HG02943 (cell line): ENCODE measurements around the gene ALDH1A1.

Experiments used
- ATAC-seq: cut with Tn5 transposase; IDR thresholded peaks from one replicate; pipeline ENCODE4 v1.9.1; 2021; ENCODE audit warnings: mild to moderate bottlenecking, low read depth, moderate library complexity; ENCODE audit not compliant: unreplicated experiment

Gene ALDH1A1

DNA sequence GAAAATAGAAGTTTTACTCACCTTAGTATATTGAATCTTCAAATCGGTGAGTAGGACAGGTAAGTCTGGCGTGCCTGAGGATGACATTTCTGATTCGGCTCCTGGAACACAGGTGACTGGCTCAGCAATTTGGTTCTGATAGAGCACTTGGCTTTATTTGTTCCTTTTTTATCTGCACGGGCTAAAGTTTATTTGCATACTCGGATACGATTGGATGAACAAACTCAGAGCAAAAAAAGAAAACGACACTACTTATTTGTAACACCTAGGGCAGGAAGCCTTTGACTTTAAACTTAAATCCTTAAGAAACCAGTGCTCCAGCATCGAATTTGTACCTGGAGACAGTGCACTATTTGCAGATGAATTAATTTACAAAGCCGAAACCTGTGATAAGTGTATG is at the start of gene ALDH1A1:
Gene ALDH1A1 (minus strand): TSS at position 140 of the 400 bp plus-strand sequence. CDS start 53 bp downstream, at position 87.
- ATAC-seq, result no peak

DNA sequence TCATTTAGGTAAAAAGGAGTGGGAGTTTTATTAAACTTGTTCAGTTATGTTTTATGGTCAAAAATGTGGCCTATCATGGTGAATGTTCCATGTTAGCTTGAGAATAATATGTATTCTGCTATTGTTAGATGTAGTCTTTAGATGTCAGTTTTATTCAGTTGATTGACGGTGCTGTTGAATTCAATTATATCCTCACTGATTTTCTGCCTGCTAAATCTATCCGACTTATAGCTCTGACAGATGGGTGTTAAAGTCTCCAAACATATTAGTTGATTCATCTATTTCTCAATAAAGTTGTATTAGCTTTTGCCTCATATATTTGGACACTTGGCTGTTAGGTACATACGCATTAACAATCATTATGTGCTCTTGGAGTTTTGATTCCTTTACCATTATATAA is 49.0 kb upstream of the ALDH1A1 start:
- ATAC-seq, result no peak

DNA sequence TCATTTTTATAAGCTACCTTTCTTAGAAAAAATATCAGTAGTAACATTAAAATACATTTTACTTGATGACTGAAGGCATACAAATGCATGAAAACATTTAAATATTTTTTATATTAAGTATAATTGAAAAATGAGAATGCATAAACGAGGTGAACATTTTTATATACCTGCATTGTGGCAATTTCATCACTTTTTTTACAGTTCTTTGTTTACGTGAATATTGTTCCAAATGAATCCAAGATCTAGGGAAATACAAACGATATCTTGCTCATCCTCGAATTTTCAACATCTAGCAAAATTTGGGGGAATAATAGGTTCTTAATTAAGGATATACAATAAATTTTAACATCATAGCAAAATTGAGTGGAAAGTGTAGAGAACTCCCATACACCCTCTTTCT is 45.5 kb upstream of the ALDH1A1 start:
- no peak for ATAC-seq

DNA sequence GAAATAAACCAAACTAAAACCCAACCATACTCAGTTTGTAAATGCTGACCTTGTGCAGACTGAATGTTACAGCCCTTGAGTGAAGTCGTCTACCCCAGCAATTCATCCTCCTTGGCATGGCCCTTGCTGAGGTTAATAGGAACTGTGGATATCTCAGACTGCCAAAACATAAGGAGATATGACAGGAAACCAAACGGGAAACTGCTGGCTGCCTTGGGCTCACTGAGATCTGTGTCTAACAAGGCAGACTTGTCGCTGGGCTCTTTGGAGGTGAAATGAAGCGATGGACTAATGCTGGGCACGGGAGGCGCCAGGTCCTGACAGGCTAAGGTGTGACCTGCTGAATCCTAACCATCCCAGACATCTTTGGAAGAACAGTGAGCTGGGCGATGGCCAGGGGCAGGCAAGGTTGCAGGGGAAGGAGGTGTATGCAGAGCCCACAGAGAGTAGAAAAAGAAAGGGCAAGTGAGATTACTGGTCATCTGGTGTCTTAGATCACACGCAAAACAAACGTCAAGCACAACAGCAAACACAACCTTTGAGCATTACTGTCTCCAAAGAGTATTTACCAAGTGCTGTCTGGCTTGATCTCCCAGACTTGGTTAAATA is 44.6 kb upstream of the ALDH1A1 start:
- no peak for ATAC-seq

DNA sequence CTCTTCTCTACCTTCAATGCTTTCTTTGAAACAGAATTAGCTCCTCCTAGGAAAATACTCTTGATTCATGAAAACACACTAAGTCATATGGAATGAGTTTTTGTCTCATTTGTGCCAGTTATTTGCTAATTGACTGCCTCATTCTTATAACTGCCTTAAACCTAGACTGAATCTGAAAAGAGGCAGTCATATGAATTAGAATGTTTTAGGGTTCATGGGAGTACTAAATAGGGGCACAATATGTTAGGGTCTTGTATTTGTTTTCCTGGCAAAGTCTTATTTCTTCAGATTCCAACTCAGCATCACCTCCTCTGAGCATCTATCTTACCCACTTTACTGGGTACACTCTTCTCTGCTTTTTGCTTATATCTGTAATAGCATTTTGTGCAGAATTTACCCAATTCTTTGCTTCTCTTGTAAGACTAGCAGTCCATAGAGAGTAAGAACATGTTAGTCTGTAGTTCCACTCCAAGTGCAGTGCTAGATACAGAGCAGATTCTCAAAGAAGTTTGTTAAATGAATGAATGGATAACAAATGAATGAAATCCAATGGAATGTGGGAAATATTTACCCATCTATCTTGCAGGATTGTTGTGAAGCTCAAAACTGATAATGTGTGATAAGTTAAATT is 43.9 kb upstream of the ALDH1A1 start:
- no peak for ATAC-seq

DNA sequence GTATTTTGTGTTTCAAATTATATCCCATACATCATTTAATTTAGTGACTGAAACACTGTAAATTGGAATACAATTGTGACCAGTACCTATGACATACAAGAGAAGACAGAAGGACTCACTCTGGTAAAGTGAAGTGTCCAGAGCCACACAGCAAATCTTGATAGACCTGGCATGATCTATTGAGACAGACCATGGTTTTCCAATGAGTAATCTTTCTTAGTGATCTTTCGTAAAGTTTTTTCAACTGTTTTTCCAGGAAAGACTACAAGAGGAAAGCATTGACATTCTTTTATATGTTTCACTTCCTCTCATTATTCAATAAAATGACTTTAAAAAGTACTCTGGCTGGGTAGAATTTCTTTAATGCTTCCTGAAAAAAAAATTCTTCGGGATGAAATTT is 43.3 kb upstream of the ALDH1A1 start:
- ATAC-seq, result no peak

DNA sequence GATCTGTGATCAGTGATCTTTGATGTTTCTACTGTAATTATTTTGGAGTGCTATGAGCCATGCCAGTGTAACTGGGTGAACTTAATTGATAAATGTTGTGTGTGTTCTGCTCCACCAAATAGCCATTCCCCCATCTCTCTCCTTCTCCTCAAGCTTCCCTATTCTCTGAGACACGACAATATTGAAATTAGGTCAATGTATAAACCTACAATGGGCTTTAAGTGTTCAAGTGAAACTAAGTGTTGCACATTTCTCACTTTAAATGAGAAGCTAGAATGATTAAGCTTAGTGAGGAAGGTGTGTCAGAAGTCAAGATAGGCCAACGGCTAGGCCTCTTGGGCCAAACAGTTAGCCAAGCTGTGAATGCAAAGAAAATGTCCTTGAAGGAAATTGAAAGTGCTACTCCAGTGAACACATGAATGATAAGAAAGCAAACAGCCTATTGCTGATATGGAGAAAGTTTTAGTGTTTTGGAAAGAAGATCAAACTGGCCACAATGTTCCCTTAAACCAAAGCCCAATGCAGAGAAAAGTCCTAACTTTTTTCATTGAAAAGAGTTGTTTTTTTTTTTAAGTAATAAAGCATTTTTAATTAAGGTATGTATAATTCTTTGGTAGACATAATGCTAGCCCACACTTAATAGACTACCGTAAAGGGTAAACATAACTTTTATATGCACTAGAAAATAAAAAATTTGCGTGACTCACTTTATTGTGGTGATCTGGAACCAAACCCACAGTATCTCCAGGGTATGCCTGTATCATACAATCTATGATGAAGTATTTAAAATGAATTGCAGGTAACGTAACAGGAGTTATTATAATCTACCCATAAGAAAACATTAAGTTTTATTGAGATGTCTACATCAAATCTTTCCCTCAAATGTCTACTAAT is 42.5 kb upstream of the ALDH1A1 start:
- no peak for ATAC-seq

DNA sequence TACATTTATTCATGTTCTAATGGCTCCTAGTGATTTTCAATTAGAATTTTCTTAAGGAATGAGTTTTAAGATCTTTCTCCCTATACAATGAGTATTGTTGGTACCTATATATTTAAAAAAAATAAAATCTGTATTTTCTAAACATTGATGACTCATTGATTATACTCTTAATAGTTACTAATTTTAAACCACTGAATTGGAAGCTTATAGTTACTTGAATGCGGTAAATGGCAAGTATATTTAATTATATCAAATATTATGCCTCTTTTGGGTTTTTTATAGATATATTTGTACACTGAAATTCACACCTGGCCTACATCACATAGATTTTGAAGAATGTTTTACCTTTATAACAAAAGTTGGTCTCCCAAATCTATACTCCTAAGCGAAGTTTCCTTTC is 38.9 kb upstream of the ALDH1A1 start:
- no peak for ATAC-seq

DNA sequence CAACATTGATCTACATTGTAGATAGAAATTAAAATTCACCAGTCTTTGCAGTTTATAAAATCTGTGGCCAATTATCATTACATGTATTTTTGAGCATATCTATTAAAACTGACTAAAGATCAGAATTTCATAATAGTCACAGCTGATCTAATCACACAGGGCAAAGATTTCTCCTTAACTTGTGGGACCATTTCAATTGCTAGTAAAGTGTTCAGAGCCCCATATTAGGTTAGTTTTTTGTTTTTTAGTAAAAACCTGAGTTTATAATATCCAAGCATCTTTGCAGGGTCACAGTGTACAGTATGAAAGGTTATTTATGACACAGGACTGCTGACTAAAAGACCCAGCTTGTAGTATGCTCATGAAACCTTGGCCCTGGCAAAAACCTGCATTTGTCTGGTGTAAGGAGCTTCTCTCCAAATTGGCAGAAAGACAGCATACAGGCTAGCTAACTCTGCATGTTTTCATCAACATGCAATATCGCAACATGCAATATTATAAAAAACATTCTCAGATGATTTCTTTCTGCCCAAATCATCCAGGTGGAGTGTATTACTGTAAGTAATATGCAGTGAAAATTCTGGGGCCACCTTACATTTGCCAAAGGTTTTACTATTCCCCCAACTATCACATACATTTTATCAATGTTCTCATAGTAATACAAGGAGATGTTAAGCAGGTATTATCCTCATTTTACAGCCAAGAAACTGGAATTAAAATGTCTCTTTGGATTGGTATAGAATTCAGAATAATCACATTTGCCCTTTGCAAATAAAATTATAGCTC is 37.7 kb upstream of the ALDH1A1 start:
- no peak for ATAC-seq

DNA sequence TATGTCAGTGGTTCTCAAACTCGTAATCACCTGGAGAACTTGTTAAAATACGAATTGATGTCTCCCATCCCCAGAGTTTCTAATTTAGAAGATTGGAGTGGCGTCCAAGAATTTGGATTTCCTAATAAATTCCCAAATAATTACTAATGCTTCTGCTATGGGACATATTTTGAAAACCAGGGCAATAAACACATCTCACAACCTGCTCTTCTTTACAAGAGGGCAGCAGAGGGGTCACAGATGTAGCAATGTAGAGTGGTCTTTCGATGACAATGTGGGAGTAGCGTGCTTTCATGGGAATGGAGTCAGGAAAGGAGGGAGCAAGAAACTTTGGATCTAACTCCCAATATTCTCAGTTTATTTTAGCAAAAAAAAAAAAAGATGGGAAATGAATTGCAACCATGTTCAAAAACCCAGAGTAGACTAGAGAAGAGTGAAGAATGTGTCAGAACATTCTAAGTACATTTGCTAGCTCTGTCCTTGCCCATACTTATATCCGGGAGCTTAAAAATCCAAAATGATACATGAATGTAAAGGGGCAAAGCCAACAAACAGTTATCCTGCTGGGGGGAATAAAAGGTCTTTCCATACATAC is 33.8 kb upstream of the ALDH1A1 start:
- ATAC-seq, result no peak

DNA sequence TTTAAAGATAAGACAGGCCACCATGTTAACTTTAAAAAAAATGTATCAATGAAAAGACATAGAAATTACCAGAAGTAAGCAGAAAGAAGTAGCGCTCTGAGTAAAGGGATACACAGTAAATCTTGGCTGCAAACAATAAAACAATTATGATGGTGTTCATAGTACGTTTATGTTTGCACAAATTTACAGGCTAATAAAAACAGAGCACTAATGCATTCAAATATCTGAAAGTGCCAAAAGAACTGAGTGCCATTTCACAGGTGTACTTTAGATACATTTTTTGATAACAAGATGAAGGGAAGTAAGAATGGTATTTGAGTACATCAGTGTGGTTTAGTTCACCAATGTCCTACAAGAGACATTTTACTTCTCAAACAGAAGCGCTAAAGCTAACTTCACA is 32.9 kb upstream of the ALDH1A1 start:
- no peak for ATAC-seq

DNA sequence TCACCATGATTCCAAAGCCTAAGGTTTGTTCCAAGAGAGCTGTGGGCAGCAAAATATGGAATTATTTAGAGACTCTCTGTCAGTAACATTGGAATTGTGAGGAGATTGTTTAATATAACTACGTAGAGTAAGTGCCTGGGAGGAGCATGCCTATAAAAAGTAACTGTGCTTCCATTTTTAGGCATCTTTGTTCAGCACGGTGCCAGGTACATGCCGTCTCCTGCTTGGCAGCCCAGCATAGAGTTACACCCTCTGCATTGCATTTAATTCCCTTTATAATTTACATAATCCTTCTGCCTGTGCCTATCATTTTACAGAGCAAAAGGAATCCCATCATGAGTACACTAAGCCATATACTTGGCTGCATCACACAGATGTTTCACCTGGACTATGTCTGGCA is 32.1 kb upstream of the ALDH1A1 start:
- no peak for ATAC-seq

DNA sequence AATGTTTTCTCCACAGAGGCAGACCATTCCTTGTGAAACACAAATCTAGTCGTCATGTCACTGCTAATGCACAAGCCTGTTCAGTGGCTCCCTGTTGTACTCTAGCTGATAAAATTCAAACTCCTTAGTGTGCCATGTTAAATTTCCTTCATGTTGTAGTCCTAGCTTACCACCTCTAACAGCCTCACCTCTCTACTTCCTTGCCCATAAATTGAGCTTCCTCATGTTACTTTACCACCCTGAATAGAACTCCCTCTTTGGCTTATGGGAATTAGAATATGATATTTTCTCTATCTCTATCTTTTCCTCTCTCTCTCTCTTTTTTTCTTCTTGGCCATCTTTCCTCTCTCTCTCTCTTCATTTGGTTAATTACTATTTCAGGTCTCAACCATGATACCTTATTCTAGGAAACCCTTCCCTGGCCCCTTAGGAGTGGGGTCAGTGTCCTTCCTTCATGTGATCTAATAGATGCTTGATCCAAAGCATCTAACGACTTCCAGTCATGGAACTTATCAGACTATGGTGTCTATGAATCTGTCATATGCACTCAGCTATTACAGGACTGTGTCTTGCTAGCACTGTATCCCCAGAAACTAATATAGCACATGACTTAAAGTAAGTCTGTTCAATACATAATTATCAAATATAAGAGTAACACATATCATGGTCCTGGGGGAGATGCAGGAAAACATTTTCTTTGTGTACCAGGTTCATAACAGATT is 31.5 kb upstream of the ALDH1A1 start:
- ATAC-seq, result no peak

DNA sequence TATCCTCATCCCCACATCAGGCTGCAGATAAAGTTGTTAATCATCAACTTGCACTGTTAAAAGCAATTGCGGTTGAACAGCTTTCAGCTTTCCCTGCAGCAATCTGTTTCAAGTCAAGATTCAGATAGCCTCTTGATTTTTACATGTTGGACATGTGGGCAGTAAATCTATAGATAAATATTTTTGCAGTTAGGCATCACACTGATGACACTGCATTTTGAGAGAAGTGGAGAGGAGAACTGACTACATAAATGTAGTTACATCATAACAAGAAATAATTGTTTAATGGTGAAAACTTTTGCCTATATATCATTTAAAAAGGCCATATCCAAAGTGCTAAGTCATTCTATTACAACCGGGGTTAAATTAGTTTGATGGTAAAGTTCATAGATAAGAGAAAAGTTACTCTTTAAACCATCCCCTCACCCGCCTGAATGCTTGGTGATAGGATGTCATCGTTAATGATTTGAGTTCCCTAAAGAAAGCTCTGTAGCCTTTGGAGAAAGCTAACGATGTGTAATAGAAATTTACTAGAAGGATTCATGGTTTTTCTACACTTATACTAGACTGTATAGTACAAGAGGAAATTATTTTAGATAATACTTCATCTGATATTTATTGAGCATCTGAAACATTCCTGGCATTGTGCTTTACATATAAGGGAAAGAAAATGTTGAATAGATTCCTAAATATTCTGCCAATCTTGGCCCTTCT is 30.8 kb upstream of the ALDH1A1 start:
- no peak for ATAC-seq

DNA sequence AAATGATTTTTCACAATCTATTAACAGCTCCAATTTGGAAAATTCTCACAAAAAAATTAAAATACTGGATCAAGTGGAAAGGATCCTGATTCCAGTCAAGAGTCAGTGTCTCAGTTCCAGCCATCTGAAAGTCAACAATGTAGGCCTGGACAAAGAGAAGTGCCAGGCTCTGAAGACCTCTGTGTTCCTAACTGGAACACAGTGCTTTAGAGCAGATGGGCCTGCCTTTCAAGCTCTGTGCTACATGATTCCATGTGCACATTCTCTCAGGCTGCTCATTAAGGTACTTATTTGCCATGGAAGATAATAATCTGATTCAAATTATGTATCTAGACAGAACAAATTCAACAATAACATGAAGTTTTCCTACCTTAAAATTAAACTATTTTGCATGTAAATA is 30.2 kb upstream of the ALDH1A1 start:
- no peak for ATAC-seq

DNA sequence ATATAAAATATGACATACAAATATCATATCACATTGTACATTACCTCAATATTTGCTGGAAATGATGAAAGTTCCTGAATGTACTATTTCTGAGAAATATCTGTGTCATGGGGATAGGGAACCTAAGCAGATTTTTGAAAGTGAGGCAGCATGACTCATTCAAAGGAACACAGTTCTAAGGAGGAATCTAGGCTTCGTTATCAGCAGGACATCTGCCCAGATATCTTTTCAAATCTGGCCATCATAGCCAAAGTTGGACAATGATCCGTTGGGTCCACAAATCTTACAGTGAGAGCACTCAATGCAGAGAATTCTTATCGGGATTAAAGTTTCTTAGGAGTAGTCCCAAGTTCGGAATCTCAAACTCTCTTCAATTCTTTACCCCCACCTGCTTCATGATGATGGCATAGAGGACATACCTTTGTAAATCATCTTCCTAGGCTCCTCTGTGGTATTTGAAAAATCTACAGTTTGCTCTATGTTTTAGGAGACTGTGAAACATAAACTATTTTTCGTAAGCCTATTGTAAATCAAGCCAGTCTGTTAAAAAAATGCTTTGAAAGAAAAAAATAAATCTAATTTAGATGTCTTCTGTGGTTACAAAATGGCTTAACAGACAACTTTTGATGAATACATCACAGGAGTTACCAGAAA is 29.4 kb upstream of the ALDH1A1 start:
- ATAC-seq, result no peak

DNA sequence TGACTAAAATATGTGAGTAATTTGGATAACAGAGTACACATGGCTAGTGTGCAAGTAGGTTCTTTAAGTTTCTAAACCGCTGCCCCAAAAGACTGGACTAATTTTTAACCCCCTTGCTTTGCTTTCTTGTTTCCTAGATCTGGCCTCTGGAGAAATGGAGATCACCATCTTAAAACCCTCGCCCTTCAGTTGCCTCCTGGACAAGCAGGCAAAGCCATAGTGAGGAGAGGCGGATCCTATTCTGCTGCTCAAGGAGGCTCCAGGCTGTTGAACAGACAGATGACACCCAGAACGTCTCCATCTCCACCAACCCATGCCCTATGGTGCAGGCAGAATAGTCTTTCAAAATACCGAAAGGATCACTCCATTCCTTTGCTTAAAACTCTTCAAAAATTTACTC is 28.6 kb upstream of the ALDH1A1 start:
- ATAC-seq, result no peak

DNA sequence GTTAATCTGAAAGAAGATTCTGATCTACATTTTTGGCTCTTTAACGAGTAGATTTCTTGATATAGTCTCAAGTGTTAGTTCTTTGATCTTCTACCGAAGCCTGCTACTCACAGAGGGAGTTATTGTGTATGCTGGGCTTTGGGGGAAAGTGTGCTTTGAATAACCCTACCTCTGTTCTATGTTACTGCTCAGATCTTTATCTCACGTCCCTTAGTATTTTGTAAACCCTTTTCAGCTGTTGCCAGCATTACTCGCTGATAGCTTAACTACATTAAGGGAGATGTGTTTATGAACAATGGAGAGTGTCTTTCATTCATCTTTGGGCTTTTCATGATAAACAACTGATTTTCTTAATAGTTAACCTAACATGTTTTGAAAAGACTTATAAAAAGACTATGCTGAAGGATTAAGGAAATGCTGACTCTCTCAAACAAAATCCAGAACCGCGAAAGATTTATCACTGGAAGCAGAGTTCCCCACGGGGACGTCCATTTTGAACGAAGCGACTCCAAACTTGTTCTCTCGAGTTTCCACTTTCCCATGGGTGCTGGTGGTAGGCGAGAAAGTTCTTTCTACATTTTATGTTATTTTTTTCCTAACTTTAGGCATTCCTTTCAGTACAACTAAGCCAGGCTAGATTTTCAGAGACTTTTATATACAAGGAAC is 27.9 kb upstream of the ALDH1A1 start:
- no peak for ATAC-seq
